Hepatocyte (in vitro differentiated cells): ENCODE measurements around the gene FDCSP. TPM values are rescaled to one million over a fixed set of nuclear protein-coding genes. Genes with fewer than 3 reads are reported as not detected.

Experiments used
- DNase-seq: peaks from one replicate; pipeline ENCODE4 v3.0.0-alpha.2; 2016; ENCODE audit warnings: low spot score
- H2AFZ ChIP-seq: fragments of 200-600 bp; sonication (generic); 2 replicates; pipeline ENCODE4 v1.6.0; 2016; ENCODE audit warnings: antibody characterized with exemption, mild to moderate bottlenecking
- H3K27ac ChIP-seq: fragments of 200-600 bp; sonication (generic); 2 replicates; pipeline ENCODE4 v1.5.1; 2016; ENCODE audit warnings: mild to moderate bottlenecking
- H3K27me3 ChIP-seq: fragments of 200-600 bp; sonication (generic); 2 replicates; pipeline ENCODE4 v1.6.1; 2016
- H3K36me3 ChIP-seq: fragments of 200-600 bp; sonication (generic); replicated peaks from 2 replicates; pipeline ENCODE4 v1.5.1; 2016; ENCODE audit warnings: low read depth; ENCODE audit not compliant: insufficient read depth
- H3K4me1 ChIP-seq: fragments of 200-600 bp; sonication (generic); 2 replicates; pipeline ENCODE4 v1.5.1; 2016; ENCODE audit warnings: mild to moderate bottlenecking, moderate library complexity; ENCODE audit not compliant: insufficient read depth
- H3K4me2 ChIP-seq: fragments of 200-600 bp; sonication (generic); 2 replicates; pipeline ENCODE4 v1.6.0; 2016
- H3K4me3 ChIP-seq: fragments of 200-600 bp; sonication (generic); 2 replicates; pipeline ENCODE4 v1.5.1; 2016; ENCODE audit warnings: mild to moderate bottlenecking
- H3K79me2 ChIP-seq: fragments of 200-600 bp; sonication (generic); 2 replicates; pipeline ENCODE4 v1.6.0; 2017; ENCODE audit warnings: mild to moderate bottlenecking
- H3K9me2 ChIP-seq: fragments of 200-600 bp; sonication (generic); replicated peaks from 2 replicates; pipeline ENCODE4 v1.6.0; 2017; ENCODE audit warnings: mild to moderate bottlenecking; ENCODE audit not compliant: insufficient read depth
- H3K9me3 ChIP-seq: fragments of 200-600 bp; sonication (generic); 2 replicates; pipeline ENCODE4 v1.5.1; 2016; ENCODE audit warnings: low read depth, mild to moderate bottlenecking
- H4K20me1 ChIP-seq: fragments of 200-600 bp; sonication (generic); 2 replicates; pipeline ENCODE4 v1.6.0; 2016; ENCODE audit warnings: mild to moderate bottlenecking; ENCODE audit not compliant: insufficient read depth, poor library complexity, severe bottlenecking
- EZH2 ChIP-seq: fragments of 200-600 bp; sonication (generic); IDR thresholded peaks from 2 replicates; pipeline ENCODE4 v1.6.1; 2016; ENCODE audit warnings: antibody characterized with exemption, mild to moderate bottlenecking, borderline replicate concordance
- EZH2phosphoT487 ChIP-seq: fragments of 200-600 bp; sonication (generic); IDR thresholded peaks from one replicate; pipeline ENCODE4 v1.6.1; 2018; ENCODE audit warnings: antibody characterized with exemption, mild to moderate bottlenecking, low read depth, moderate library complexity; ENCODE audit not compliant: unreplicated experiment, severe bottlenecking
- WGBS: methylation state at CpG from one replicate; pipeline ENCODE4 v1.1.6; 2016; ENCODE audit warnings: low lambda C conversion rate; ENCODE audit errors: missing lambda C conversion rate; 5-methylcytosine and 5-hydroxymethylcytosine counted together
- polyA plus RNA-seq: library from polyadenylated mRNA; unstranded; fragments of >200 nt; fragmentation: Nextera tagmentation; extraction: Ambion mirVana; gene quantifications from 2 replicates; pipeline ENCODE4 v1.2.1, GENCODE V29; 2016
- total RNA-seq: library from RNA; depleted of rRNA; stranded (reverse); fragments of >200 nt; gene quantifications from 2 replicates; pipeline ENCODE4 v1.2.3, GENCODE V29; 2014
- TF ChIP-seq, protein P1 (sequence below): fragments of 200-600 bp; sonication (generic); IDR thresholded peaks from 2 replicates; pipeline ENCODE4 v1.5.1; 2016; ENCODE audit warnings: antibody characterized with exemption, mild to moderate bottlenecking; ENCODE audit not compliant: poor library complexity

Gene FDCSP
- total and polyA plus RNA-seq, 2 experiments from 2014 or later, result not detected

- no peak overlapping the region for H3K4me3 ChIP-seq
- H4K20me1 ChIP-seq, result no peaks in the 10 kb centered on the region
- H3K27ac ChIP-seq, result no peak overlapping the region
- no peaks in the 10 kb centered on the region for H3K36me3 ChIP-seq
- TF ChIP-seq EZH2phosphoT487 (no peak), EZH2 (no peak)
- TF ChIP-seq, protein P1, sequence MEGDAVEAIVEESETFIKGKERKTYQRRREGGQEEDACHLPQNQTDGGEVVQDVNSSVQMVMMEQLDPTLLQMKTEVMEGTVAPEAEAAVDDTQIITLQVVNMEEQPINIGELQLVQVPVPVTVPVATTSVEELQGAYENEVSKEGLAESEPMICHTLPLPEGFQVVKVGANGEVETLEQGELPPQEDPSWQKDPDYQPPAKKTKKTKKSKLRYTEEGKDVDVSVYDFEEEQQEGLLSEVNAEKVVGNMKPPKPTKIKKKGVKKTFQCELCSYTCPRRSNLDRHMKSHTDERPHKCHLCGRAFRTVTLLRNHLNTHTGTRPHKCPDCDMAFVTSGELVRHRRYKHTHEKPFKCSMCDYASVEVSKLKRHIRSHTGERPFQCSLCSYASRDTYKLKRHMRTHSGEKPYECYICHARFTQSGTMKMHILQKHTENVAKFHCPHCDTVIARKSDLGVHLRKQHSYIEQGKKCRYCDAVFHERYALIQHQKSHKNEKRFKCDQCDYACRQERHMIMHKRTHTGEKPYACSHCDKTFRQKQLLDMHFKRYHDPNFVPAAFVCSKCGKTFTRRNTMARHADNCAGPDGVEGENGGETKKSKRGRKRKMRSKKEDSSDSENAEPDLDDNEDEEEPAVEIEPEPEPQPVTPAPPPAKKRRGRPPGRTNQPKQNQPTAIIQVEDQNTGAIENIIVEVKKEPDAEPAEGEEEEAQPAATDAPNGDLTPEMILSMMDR, result no peak
- no peaks in the 10 kb centered on the region for H3K79me2 ChIP-seq
- WGBS, result 100% methylated on average over 2 of the region's 2 CpGs
- no peak overlapping the region for H3K4me2 ChIP-seq
- no peak for DNase-seq
- peaks cover 3% of the 10 kb centered on the region for H3K4me1 ChIP-seq
- H3K9me2 ChIP-seq, result no peaks in the 10 kb centered on the region
- H2AFZ ChIP-seq, result no peak overlapping the region
- no peaks in the 10 kb centered on the region for H3K9me3 ChIP-seq
- no peaks in the 10 kb centered on the region for H3K27me3 ChIP-seq
Measured at GRCh38 chr4:70192895-70193294, 33.0 kb upstream of the FDCSP start.

DNA sequence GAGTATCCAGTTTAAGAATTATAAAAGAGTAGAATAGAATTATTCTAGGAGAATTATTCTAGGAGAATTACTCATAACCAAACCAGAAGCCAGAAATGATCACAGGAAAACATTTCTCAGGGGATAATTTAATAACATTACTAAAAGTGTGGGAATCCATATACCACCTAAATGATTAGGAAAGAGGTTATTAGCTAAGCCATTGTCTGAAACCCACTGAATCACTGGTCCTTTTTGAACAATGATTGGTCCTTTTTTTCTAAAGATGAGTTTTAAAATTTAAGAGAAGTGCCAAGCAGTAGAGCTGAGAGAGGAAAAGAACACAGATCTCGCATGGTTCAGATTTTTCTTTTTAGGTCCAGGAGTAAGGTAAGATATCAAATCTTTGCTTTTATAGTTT lies 30.5 kb upstream of the FDCSP start, which contains the start of gene ODAM:
ODAM (plus strand) TSS at position 301 of the 400 bp plus-strand sequence. CDS start 819 bp downstream, outside the sequence.
- Histone ChIP-seq H3K4me3 (no peak within 1 kb of the TSS), H3K27ac (no peak within 1 kb of the TSS), H2AFZ (no peak within 1 kb of the TSS), H3K9me2 (no peaks in the 10 kb centered on the region), H3K9me3 (no peaks in the 10 kb centered on the region), H3K27me3 (no peaks in the 10 kb centered on the region), H3K79me2 (no peaks in the 10 kb centered on the region), H3K4me2 (no peak within 1 kb of the TSS), H3K36me3 (no peaks in the 10 kb centered on the region), H3K4me1 (peaks cover 12% of the 10 kb centered on the region), H4K20me1 (no peaks in the 10 kb centered on the region)
- TF ChIP-seq EZH2phosphoT487, result no peak
- TF ChIP-seq, protein P1, result no peak
- no peak for TF ChIP-seq EZH2
- WGBS, result 100% methylated on average over 1 of the region's 1 CpG
- DNase-seq, result no peak

GRCh38 chr4:70196857-70197256 lies 29.1 kb upstream of the FDCSP start:
- Histone ChIP-seq H3K4me2 (no peak overlapping the region), H3K4me3 (no peak overlapping the region), H3K27me3 (no peaks in the 10 kb centered on the region), H3K9me2 (no peaks in the 10 kb centered on the region), H3K79me2 (no peaks in the 10 kb centered on the region), H3K36me3 (no peaks in the 10 kb centered on the region), H3K9me3 (no peaks in the 10 kb centered on the region), H4K20me1 (no peaks in the 10 kb centered on the region), H3K4me1 (peaks cover 12% of the 10 kb centered on the region), H2AFZ (no peak overlapping the region), H3K27ac (no peak overlapping the region)
- TF ChIP-seq EZH2 (no peak), EZH2phosphoT487 (no peak)
- TF ChIP-seq, protein P1, result no peak
- WGBS, result 75% methylated on average over 2 of the region's 2 CpGs
- DNase-seq, result no peak
